ENCODE data around the gene PIANP. TPM values are rescaled to one million over a fixed set of nuclear protein-coding genes. Genes with fewer than 3 reads are reported as not detected.
A peak's percentile ranks its signal among the peaks of the same experiment; 100 is the strongest.

PIANP gene
- total and polyA plus RNA-seq, 10 of the 15 experiments (the other 5 are each of a cell fraction or from before 2014, with no cell fraction given), result 0.08 to 0.12 (median 0.08) TPM; not detected in 7

DNA sequence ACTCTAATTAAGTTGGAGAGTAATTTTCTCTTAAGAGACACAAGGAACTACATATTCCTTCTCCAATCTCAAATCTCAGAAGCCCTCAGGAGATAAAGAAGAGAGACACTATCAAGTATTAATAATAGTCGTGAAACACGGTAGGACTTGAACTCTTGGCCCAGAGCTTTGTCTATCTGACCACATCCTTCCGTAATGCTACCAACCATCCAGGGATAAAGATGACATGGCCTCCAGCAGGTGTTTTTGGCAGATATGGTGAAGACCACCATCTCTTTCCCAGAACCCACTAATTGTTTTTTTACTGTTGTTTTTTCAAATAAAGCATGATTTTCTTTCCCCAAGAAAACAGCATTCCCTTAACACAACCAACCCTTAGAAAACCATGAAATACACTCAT, 14.8 kb downstream of the PIANP start:
- in situ Hi-C loops (cut with MboI), result no loop called here
- Histone ChIP-seq H3K36me3 (ENCODE audit: control insufficient read depth in 2 of 2, insufficient read depth in 2 of 2, low read length in 1 of 2) (0 out of 4 replicates have a peak, but pooled peaks cover 0 to 5% of the 10 kb centered on the region in 2 experiments), H4K20me1 (ENCODE audit: control insufficient read depth, insufficient read depth) (0 out of 2 replicates have a peak, but pooled peaks cover 6% of the 10 kb centered on the region), H3K4me2 (ENCODE audit: control insufficient read depth, insufficient read depth) (no peak overlapping the region; the same call in 1 of the 2 replicates), H2AFZ (ENCODE audit: control insufficient read depth, low read depth, low read length) (no peak overlapping the region), H3K9ac (ENCODE audit: control insufficient read depth, insufficient read depth, low read length) (no peak overlapping the region), H3K4me1 (ENCODE audit: control insufficient read depth, insufficient read depth, low read length) (peaks cover 10% of the 10 kb centered on the region; the same call in 1 of the 2 replicates), H3K4me3 (peak overlapping the region; percentile 80; the same call in 1 of the 2 replicates), H3K27me3 (replicated peaks in 1 of 2; ENCODE audit: control insufficient read depth in 2 of 2, insufficient read depth in 2 of 2, low read length in 1 of 2) (no peaks in the 10 kb centered on the region), H3K79me2 (ENCODE audit: control insufficient read depth, insufficient read depth, low read length) (peaks cover 84% of the 10 kb centered on the region), H3K27ac (ENCODE audit: control insufficient read depth, insufficient read depth) (no peak overlapping the region), H3K9me3 (replicated peaks; ENCODE audit: control insufficient read depth, insufficient read depth, low read length) (no peaks in the 10 kb centered on the region)
- ChIA-PET RAD21 (ENCODE audit: unreplicated experiment) (interaction anchor here (0.7 to 1.8 kb wide), 3 partner anchors 30 to 166 kb away, joined by 3 to 5 read pairs (median 3); partner anchors contain the start of genes COPS7A and USP5), POLR2A (no interaction called here), CTCF (interaction anchor here (0.5 to 4.3 kb wide), 10 partner anchors 9 to 365 kb away, joined by 3 to 24 read pairs (median 6); no protein-coding TSS in a partner anchor), SMC1A (ENCODE audit: uncharacterized antibody, unreplicated experiment) (interaction anchor here (0.6 to 2.2 kb wide), 6 partner anchors 19 to 71 kb away, joined by 3 to 13 read pairs (median 3); no protein-coding TSS in a partner anchor)
- DNase-seq (ENCODE audit: low read depth, low spot score) (no peak), ATAC-seq (no peak), FAIRE-seq (no peak)
- WGBS (ENCODE audit: insufficient coverage, insufficient replicate concordance, low lambda C conversion rate, missing lambda C conversion rate), result 66% methylated on average over 3 of the region's 3 CpGs
- intact Hi-C loops (cut with micrococcal nuclease; ENCODE audit: unreplicated experiment), result loop anchor here (5.0 kb wide), 2 partner anchors 119 to 166 kb away; partner anchors contain the start of genes CDCA3, NOP2 and USP5
- no TSS peak for BruUV-seq (replicated peaks)
- TF ChIP-seq KDM1A (IDR thresholded peaks at IDR 0.05; ENCODE audit: borderline replicate concordance) (no peak), TARDBP (IDR thresholded peaks at IDR 0.05; ENCODE audit: borderline replicate concordance) (no peak), GATAD2B (conservative IDR thresholded peaks at IDR 0.05; ENCODE audit: low read depth) (no peak), STAT1 (conservative IDR thresholded peaks at IDR 0.05) (no peak), PRDM15 (CRISPR knock-in tag; IDR thresholded peaks at IDR 0.05) (no peak), MYC (IDR thresholded peaks at IDR 0.05; ENCODE audit: insufficient read depth, insufficient read length, insufficient replicate concordance, low read length, severe bottlenecking) (no peak), HDGF (IDR thresholded peaks at IDR 0.05) (no peak), BRCA1 (IDR thresholded peaks at IDR 0.05; ENCODE audit: low read depth, low read length) (no peak), TBL1XR1 (IDR thresholded peaks at IDR 0.05; ENCODE audit: low read depth, low read length) (no peak), CHD4 (IDR thresholded peaks at IDR 0.05) (no peak), NRF1 (conservative IDR thresholded peaks at IDR 0.05; ENCODE audit: low read depth, low read length) (no peak), RELB (IDR thresholded peaks at IDR 0.05; ENCODE audit: low read depth) (no peak)
- TF ChIP-seq, protein P1, sequence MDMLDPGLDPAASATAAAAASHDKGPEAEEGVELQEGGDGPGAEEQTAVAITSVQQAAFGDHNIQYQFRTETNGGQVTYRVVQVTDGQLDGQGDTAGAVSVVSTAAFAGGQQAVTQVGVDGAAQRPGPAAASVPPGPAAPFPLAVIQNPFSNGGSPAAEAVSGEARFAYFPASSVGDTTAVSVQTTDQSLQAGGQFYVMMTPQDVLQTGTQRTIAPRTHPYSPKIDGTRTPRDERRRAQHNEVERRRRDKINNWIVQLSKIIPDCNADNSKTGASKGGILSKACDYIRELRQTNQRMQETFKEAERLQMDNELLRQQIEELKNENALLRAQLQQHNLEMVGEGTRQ (IDR thresholded peaks at IDR 0.05; ENCODE audit: borderline replicate concordance, low read depth, low read length), result no peak
- TF ChIP-seq, protein P2, sequence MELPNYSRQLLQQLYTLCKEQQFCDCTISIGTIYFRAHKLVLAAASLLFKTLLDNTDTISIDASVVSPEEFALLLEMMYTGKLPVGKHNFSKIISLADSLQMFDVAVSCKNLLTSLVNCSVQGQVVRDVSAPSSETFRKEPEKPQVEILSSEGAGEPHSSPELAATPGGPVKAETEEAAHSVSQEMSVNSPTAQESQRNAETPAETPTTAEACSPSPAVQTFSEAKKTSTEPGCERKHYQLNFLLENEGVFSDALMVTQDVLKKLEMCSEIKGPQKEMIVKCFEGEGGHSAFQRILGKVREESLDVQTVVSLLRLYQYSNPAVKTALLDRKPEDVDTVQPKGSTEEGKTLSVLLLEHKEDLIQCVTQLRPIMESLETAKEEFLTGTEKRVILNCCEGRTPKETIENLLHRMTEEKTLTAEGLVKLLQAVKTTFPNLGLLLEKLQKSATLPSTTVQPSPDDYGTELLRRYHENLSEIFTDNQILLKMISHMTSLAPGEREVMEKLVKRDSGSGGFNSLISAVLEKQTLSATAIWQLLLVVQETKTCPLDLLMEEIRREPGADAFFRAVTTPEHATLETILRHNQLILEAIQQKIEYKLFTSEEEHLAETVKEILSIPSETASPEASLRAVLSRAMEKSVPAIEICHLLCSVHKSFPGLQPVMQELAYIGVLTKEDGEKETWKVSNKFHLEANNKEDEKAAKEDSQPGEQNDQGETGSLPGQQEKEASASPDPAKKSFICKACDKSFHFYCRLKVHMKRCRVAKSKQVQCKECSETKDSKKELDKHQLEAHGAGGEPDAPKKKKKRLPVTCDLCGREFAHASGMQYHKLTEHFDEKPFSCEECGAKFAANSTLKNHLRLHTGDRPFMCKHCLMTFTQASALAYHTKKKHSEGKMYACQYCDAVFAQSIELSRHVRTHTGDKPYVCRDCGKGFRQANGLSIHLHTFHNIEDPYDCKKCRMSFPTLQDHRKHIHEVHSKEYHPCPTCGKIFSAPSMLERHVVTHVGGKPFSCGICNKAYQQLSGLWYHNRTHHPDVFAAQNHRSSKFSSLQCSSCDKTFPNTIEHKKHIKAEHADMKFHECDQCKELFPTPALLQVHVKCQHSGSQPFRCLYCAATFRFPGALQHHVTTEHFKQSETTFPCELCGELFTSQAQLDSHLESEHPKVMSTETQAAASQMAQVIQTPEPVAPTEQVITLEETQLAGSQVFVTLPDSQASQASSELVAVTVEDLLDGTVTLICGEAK (IDR thresholded peaks at IDR 0.05; ENCODE audit: borderline replicate concordance), result no peak
